GM19455 (cell line): ENCODE measurements around the gene DLGAP4.

Experiments used
- ATAC-seq: cut with Tn5 transposase; IDR thresholded peaks from one replicate; pipeline ENCODE4 v1.9.1; 2021; ENCODE audit not compliant: unreplicated experiment

The DLGAP4 gene

GRCh38 chr20:36525620-36526365 is 219.7 kb downstream of the DLGAP4 start:
- ATAC-seq: no peak

- no peak for ATAC-seq
These were observed 220.4 kb downstream of the DLGAP4 start for GRCh38 chr20:36526521-36527011.

- ATAC-seq: no peak
These were observed 221.4 kb downstream of the DLGAP4 start for GRCh38 chr20:36527331-36528125.

GRCh38 chr20:36528176-36528874 is 222.2 kb downstream of the DLGAP4 start:
- no peak for ATAC-seq

GRCh38 chr20:36528875-36529417 is 222.8 kb downstream of the DLGAP4 start:
- ATAC-seq: no peak

- ATAC-seq: no peak
These were observed 226.2 kb downstream of the DLGAP4 start for GRCh38 chr20:36532388-36532787.

GRCh38 chr20:36532822-36533221 is 226.7 kb downstream of the DLGAP4 start:
- ATAC-seq: no peak

GRCh38 chr20:36538026-36538722 is 232.0 kb downstream of the DLGAP4 start:
- no peak for ATAC-seq

GRCh38 chr20:36540551-36541211 is 234.5 kb downstream of the DLGAP4 start:
- ATAC-seq: no peak

- ATAC-seq: no peak
These were observed 235.2 kb downstream of the DLGAP4 start, which contains the start of gene MYL9 for GRCh38 chr20:36541227-36541767. MYL9 (plus strand) TSS chr20:36541519; CDS start chr20:36544885, 3,366 bp downstream.

- no peak for ATAC-seq
These were observed 235.8 kb downstream of the DLGAP4 start for GRCh38 chr20:36541768-36542488.

GRCh38 chr20:36542516-36543183 is 236.5 kb downstream of the DLGAP4 start:
- no peak for ATAC-seq

GRCh38 chr20:36543184-36544133 is 237.3 kb downstream of the DLGAP4 start:
- no peak for ATAC-seq

- no peak for ATAC-seq
These were observed 238.2 kb downstream of the DLGAP4 start for GRCh38 chr20:36544134-36545018.

- ATAC-seq: no peak
These were observed 240.1 kb downstream of the DLGAP4 start for GRCh38 chr20:36546111-36546736.
